Central memory CD4-positive, alpha-beta T cell (primary cell): ENCODE results near the gene CCDC136.
A peak's percentile ranks its signal among the peaks of the same experiment; 100 is the strongest.

ENCODE experiments used
- DNase-seq: peaks from one replicate; pipeline ENCODE4 v3.0.0; 2022

The CCDC136 gene

DNA sequence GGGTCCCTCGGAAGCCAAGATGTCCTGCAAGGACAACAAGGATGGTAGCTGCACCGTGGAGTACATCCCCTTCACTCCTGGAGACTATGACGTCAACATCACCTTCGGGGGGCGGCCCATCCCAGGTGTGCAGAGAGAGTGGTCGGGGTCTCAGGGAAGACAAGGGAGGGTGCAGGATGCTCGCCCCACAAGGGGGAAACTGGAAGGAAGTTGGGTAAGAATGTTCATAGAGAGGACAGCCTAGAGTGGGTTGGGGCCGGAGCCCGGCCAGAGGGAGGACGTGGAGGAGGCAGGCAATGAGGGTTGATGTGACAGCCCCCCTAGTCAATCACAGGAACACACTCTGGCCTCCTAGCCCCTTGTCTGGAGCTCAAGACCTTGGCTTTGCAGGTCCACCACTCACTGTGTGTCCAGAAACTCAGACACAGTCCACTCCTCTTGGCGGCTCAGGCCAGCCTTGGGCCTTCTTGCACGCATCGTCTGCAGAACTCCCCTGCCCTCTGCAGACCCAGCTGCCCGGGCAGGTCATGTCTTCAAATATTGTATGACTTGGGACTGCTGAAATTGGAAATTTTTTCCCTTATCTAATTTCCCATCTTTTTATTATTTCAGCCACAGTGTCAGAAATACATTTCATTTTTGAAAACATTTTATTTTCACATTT lies 55.1 kb downstream of the CCDC136 start:
- DNase-seq = no peak

DNA sequence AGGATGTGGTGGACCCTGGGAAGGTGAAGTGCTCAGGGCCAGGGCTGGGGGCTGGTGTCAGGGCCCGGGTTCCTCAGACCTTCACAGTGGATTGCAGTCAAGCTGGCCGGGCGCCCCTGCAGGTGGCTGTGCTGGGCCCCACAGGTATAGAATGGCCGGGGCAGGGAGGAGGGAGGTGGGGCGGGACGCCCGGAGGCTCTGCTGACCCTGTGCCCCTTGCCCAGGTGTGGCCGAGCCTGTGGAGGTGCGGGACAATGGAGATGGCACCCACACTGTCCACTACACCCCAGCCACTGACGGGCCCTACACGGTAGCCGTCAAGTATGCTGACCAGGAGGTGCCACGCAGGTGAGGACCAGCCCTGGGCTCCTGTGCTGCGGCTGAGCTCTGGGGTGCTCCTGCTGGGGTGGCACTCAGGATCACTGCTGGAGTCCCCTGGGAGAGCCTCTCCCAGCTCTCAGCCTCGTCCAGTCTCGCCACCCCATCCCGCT lies 56.0 kb downstream of the CCDC136 start:
- no peak for DNase-seq

DNA sequence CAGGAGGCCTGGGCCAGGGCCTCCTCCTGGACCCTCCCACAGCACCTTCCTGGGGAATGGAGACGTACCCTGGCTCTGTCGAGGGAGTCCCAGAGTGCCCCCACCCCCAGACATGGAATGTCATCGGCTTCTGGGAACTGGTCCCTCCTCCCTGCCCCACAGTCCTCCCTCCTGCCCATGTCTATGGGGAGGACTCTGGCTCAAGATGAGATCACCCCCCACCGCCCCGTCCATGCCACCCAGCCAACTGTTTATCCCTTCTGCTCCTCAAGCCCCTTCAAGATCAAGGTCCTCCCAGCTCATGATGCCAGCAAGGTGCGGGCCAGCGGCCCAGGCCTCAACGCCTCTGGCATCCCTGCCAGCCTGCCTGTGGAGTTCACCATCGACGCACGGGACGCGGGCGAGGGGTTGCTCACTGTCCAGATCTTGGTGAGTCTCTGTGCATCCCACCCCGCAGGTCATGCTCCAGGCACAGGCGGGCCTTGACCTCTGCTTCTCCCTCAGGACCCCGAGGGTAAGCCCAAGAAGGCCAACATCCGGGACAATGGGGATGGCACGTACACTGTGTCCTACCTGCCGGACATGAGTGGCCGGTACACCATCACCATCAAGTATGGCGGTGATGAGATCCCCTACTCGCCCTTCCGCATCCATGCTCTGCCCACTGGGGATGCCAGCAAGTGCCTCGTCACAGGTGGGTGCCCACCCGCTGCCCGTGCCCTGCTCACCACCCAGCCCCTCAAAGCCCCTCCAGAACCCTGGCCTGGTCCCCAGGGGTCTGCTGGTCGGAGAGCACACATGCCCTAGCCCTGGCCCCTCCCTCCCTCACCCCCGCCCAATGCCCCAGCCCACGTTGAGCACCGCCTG lies 56.8 kb downstream of the CCDC136 start:
- DNase-seq = no peak

DNA sequence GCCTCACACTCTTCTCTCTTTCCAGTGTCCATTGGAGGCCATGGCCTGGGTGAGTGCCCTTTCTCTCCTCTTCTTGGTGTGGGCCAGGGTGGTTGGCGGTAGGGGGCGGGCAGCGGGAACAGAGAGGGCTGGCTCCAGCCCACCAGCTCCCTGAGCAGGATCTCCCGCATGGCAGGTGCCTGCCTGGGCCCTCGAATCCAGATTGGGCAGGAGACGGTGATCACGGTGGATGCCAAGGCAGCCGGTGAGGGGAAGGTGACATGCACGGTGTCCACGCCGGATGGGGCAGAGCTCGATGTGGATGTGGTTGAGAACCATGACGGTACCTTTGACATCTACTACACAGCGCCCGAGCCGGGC lies 57.4 kb downstream of the CCDC136 start:
- no peak for DNase-seq

DNA sequence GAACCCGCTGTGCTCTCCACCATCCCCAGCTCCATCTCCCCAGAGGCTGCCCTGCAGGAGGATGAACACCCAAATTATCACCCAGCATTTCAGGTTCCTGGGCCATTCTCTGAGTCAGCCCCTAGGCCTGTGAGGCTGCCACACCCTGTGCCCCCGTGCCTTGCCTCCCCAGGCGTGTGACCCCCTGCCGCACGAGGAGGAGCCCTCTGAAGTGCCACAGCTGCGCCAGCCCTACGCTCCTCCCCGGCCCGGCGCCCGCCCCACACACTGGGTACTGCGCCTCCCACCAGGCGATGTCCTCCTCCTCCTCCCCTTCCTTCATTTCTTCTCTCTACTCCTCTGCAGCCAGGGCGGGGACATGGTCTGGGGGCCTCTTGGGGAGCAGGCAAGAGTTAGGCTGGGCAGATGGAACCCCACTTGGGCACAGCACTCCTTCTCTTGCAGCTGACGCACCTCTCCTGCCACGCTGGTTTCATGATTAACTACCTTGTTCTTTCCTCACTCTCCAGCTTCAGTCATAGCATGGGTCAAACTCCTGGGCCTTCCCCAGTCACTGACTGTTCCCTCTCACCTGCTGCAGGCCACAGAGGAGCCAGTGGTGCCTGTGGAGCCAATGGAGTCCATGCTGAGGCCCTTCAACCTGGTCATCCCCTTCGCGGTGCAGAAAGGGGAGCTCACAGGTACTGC lies 58.2 kb downstream of the CCDC136 start:
- no peak for DNase-seq

DNA sequence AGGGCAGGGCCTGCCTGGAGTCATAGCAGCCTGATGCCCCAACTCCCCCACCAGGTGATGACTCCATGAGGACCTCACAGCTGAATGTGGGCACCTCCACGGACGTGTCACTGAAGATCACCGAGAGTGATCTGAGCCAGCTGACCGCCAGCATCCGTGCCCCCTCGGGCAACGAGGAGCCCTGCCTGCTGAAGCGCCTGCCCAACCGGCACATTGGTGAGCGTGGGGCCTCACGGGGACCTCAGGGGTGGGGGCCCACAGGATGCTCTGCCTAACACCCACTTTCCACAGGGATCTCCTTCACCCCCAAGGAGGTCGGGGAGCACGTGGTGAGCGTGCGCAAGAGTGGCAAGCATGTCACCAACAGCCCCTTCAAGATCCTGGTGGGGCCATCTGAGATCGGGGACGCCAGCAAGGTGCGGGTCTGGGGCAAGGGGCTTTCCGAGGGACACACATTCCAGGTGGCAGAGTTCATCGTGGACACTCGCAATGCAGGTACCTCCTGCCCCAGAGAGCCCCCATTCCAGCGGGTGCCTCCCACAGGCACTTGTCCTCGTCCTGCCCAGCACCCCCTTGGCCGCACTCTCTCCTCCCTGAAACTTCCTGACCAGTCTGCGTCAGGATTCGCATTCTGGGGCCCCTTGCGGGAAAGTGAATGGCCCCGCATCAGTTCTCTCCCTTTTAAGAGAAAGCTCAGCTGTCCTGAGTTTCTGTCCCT lies 60.9 kb downstream of the CCDC136 start:
- DNase-seq = no peak

DNA sequence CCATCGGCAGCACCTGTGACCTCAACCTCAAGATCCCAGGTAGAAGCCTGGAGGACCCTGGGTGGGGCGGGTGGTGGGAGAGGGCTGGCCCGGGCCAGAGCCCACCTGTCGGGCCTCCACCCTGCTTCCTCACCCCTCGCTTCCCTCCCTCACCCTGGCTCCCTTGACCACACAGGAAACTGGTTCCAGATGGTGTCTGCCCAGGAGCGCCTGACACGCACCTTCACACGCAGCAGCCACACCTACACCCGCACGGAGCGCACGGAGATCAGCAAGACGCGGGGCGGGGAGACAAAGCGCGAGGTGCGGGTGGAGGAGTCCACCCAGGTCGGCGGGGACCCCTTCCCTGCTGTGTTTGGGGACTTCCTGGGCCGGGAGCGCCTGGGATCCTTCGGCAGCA lies 62.0 kb downstream of the CCDC136 start:
- no peak for DNase-seq

DNA sequence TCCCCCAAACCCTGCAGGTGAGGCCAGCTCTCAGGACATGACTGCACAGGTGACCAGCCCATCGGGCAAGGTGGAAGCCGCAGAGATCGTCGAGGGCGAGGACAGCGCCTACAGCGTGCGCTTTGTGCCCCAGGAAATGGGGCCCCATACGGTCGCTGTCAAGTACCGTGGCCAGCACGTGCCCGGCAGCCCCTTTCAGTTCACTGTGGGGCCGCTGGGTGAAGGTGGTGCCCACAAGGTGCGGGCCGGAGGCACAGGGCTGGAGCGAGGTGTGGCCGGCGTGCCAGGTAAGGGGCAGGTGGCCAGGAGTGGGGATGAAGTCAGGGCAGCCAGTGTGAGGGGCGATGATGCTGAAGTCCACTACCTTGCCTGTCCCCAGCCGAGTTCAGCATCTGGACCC lies 62.6 kb downstream of the CCDC136 start:
- DNase-seq = no peak

DNA sequence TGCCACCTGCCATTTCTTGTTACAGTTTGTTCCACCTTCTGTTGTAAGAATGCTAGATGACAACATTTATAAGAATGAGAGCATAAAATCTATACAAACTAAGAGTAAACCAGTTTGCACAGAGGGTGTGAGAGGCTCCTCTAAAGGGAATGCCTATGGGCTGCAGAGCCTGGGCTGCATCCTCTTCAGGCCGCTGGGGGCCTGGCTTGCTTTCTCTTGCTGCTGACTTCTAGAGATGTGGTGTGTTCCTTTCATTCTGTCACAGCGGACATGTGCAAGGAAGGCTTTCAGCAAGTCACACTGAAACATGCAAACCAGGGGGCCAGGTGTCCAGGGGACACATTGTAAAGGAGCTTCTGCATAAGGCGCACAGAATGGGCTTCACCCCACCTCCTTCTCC lies 63.8 kb downstream of the CCDC136 start:
- no peak for DNase-seq

DNA sequence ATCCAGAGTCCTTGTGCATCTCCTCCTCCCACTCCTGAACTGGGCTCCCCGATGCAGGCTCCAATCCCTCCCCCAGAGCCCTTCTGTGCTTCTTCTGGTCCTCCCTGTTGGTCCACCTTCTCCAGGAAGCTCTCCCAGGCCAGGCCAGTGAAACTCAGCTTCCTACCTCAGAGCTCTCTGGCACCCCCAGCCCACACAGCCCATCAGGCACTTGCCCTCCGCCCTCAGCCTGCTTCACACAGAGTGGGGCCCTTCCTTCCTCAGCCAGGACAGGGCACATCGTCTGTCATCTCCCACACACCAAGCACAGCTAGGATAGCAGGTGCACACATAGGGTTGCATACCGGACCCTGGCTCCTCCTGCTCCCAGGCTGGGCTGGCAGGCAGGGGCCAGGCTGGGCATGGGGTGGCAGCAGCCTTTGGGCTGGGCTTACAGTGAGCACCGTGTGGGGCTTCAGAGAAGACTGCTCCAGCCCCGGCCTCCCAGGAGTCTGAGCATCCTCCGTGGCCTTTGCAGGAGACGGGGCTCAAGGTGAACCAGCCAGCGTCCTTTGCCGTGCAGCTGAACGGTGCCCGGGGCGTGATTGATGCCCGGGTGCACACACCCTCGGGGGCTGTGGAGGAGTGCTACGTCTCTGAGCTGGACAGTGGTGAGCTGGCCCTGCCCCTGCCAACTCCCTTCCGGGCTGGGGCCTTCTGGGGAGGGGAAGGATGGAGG lies 64.4 kb downstream of the CCDC136 start:
- DNase-seq = no peak

DNA sequence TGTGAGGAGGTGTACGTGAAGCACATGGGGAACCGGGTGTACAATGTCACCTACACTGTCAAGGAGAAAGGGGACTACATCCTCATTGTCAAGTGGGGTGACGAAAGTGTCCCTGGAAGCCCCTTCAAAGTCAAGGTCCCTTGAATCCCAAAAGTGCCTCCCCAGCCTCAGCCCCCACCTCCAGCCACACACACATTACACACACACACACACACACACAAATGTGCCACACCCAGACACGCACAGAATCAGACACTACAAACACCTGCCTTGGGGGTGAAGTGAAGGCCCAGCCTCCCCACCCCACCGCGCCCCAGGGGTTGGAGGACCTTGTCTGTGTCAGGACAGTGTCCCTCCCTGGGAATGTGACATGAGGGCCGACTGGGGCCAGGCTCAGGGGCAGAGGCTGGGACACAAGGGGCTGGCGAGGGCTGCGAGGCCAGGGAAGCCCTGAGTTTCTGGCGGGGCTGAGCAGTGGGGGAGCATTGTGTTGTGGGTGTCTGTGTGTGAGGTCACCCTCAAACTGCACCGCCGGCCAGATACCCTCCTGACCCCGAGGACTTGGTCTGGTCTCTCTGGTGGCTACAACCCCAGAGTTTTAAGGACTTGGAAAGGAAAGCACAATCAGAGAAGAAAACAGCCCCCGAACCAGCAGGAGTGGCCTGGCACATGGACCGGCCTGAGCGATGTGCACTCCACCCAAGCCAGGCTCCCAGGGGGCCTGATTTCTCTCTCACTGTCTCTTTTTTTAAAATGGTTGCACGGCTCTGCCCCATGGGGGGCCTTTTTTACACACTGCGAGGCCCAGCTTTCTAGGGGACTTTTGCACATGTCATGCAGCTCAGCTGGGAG lies 66.8 kb downstream of the CCDC136 start:
- DNase-seq = no peak

DNA sequence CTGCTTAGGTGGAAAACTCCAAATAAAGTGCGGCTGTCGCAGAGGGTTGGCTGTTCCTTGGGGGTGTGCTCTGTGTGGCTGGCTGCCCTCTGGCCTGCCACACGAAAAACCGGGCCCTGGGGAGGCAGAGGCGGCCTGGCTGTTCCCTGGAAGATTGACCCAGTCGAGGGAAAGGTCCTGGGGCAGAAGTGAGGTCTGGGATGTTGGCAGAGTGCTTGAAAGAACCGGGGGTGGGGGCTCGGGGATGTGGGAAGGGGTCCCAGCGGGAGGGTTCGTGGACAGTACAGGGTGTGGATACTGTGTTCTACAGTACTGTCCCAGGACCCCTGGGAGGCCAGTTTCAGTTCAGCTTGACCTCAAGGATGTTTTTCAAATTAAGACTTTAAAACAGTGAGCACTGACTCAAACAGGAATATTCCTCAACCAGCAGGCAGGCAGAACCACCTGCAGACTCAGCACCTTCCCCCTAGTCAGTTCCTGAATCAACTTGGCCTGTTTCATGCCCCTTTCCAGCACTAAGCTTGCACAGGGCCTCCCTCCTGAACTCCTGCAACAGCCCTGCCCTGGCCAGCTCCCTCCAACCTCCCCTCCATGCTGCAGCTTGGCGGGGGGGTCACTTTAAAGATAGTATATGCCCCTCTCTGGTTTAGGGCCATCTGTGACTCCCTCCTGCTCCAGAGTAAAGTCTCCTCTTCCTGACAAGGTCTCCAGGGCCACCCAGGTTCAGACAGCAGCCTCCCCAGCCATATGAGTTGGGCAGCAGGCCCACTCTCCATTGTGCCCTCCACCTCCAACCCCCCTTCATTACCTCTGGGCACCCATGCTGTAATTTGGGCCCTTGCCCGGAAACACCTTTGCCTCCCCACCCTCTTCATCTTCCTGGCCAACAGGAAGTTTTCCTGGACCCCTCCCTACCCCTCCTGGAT lies 67.7 kb downstream of the CCDC136 start:
- DNase-seq = no peak

DNA sequence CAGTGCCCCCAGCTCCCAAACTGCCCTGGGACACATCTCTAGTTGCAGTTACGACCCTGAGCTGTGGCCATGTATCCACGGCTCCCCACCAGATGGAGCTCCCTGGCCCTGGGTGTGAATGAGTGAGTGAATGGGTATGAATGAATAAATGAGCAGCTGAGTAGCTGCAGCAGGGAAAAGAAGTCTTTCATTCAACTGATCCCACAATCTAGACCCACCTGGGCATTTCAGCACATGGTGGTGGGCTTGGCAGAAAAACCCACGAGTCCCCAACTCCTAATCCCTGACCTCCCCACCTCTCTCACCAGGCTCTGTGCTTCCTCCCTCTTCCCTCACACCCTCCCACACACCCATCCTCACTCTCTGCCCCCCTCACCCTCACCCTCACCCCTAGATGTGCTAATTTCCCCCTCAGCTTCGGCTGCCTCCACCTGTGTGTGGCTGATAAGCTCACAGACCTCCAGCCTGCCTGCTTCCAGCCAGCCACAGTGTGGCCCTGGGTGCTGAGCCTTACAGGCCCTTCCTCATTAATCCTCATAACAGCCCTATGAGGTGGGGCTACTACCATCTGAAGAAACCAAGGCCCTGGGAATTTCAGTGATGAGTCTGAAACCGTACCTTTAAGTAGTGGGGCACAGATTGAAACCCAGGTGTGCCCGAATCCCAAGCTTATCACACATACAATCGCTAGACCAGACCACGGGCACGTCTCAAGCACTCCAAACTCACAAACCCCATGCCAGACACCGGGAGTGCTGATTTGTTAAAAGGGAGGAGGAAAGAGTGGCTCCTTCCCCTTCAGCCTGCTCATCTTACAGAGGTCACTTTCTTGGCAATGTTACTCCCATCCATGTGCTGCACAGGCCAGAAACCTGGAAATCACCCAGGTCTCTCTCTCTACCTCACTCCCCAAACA lies 68.6 kb downstream of the CCDC136 start:
- no peak for DNase-seq

DNA sequence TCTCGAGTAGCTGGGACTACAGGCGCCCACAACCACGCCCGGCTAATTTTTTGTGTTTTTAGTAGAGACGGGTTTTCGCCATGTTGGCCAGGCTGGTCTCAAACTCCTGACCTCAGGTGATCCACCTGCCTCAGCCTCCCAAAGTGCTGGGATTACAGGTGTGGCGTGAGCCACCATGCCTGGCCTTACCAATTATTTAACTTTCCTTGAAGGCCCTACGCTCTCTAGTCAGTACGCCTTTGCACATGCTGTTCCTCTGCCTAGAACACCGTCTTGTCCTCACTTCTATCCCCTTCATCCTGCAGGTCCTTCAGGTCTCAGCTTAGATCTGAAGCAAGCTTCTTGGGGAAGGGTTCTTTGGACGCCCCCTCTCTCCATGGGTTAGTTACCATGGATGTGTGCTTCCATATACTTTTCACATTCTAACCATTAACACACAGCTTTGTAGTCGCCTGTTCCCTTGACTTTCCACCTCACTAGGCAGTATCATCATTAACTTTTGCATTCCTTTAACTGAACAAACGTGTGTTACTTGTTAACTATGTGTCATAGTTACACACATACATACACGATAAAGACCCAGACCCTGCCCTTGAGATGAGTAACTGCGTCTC lies 70.3 kb downstream of the CCDC136 start:
- DNase-seq = no peak

DNA sequence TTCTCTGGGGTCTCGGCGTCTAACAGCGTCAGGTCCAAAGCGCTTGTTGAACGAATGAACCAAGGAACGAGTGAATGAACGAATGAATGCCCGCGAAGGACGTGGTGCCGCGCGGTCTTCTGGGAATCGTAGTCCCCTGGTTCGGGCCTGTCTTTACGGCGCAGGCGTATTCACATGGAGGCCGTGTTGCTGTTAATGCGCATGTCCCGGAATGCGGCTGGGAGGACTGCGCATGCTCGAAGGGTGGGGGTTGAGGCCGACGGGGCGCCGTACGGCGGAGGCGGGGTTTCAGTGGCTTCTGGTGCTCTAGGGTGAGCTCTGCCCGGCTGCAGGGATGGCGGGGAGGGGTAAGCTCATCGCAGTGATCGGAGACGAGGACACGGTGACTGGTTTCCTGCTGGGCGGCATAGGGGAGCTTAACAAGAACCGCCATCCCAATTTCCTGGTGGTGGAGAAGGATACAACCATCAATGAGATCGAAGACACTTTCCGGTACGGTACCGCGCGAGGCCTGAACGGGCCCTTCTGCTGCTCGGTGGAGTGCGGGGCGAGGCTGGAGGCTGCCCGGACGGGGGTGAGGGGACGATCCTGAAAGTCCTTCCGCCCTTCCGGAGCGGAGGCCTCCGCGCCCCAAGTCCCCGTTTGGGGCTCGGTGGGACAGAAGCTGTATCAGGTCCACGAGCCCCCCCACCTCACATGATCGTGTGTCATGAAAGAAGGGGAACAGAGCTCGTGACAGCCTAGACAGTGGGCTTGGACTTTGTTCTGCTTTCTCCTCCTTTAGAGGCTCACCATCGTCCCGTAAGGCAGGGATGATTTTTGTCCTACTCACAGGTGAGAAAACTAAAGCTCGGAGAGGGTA lies 71.0 kb downstream of the CCDC136 start, which contains the start of gene ATP6V1F:
Gene ATP6V1F, plus strand, starts transcription at position 286 of the 862 bp plus-strand sequence. Its CDS starts 49 bp downstream, at position 335.
- DNase-seq = peak; percentile 99

DNA sequence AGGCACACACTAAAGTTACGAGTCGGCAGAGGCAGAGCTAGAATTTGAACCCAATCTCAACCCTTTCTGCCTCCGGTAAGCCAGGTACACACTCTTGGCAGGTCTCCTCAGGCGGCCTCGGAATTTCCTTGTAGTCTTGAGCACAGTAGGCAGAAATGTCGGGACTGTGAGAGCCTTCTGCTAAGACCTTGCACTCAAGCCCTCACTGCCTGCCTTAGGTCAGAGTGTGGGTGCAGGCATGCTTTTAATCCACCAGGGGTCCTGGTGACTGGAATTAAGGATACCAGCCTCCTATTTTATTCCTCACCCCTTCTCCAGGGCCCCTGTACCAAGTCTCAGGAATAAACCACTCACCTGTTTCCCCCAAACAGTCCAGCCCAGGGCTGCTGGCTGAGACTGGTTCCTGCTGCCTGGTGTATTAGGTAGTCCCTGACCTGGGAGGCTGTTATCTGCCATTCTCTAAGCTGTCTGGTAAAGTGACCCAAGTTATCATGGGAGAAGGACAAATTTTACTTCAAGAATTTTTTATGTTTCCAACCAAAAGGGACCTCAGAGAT lies 71.7 kb downstream of the CCDC136 start:
- peak; percentile 40 for DNase-seq

DNA sequence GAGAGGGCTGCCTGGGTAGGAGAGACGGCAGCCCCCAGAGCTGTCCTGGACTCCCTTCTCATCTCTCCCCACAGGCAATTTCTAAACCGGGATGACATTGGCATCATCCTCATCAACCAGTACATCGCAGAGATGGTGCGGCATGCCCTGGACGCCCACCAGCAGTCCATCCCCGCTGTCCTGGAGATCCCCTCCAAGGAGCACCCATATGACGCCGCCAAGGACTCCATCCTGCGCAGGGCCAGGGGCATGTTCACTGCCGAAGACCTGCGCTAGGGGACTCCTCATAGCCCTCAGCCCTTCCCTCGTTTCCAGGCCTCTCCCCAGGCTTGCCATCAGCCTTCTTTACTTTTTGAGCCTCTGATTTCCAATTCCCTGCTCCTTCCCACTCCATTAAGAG lies 73.5 kb downstream of the CCDC136 start:
- DNase-seq = no peak
